Ascending aorta (tissue), 2 donors: ENCODE measurements around the gene TNFSF13. TPM values are rescaled to one million over a fixed set of nuclear protein-coding genes. Genes with fewer than 3 reads are reported as not detected.

Experiments used
- DNase-seq, 2 donors: peaks; one replicate each; pipeline ENCODE4 v3.0.0-alpha.2; 2019; ENCODE audit warnings: low spot score in 2 of 2
- H3K27ac ChIP-seq, 2 donors: fragments of 200-600 bp; sonication (generic); one replicate each; pipeline ENCODE4 v1.5.1; 2016 to 2017; ENCODE audit warnings: mild to moderate bottlenecking in 1 of 2
- H3K27me3 ChIP-seq: fragments of 200-600 bp; sonication (generic); one replicate; pipeline ENCODE4 v1.5.1; 2017
- H3K36me3 ChIP-seq, 2 donors: fragments of 200-600 bp; sonication (generic); one replicate each; pipeline ENCODE4 v1.5.1; 2016
- H3K4me1 ChIP-seq, 2 donors: fragments of 200-600 bp; sonication (generic); one replicate each; pipeline ENCODE4 v1.5.1; 2016 to 2017; ENCODE audit warnings: mild to moderate bottlenecking in 1 of 2
- H3K4me3 ChIP-seq, 2 donors: fragments of 200-600 bp; sonication (generic); one replicate each; pipeline ENCODE4 v1.5.1; 2016 to 2017; ENCODE audit warnings: mild to moderate bottlenecking in 1 of 2
- H3K9me3 ChIP-seq, 2 donors: fragments of 200-600 bp; sonication (generic); one replicate each; pipeline ENCODE4 v1.5.1; 2016
- intact Hi-C: fragments of 100-400 bp; cut with DNase I; formaldehyde crosslinking; loops from one replicate; pipeline ENCODE4 v1.15.1; 2023
- total RNA-seq: library from RNA; depleted of rRNA; stranded (reverse); fragments of >200 nt; gene quantifications from one replicate; pipeline ENCODE4 v1.1.0, GENCODE V29; 2016
- TF ChIP-seq, protein P1 (sequence below), 3 experiments: fragments of 200-600 bp in 2 of 3; fragments of 450-650 bp in 1 of 3; sonication (generic) in 2 of 3; IDR thresholded peaks; one replicate each; pipeline ENCODE4 v1.5.1; 2016 to 2019; ENCODE audit warnings: antibody characterized with exemption in 3 of 3, mild to moderate bottlenecking in 1 of 3, moderate library complexity in 1 of 3

The TNFSF13 gene
- total RNA-seq, 1 donor from 2014 or later, result 17.5 TPM

DNA sequence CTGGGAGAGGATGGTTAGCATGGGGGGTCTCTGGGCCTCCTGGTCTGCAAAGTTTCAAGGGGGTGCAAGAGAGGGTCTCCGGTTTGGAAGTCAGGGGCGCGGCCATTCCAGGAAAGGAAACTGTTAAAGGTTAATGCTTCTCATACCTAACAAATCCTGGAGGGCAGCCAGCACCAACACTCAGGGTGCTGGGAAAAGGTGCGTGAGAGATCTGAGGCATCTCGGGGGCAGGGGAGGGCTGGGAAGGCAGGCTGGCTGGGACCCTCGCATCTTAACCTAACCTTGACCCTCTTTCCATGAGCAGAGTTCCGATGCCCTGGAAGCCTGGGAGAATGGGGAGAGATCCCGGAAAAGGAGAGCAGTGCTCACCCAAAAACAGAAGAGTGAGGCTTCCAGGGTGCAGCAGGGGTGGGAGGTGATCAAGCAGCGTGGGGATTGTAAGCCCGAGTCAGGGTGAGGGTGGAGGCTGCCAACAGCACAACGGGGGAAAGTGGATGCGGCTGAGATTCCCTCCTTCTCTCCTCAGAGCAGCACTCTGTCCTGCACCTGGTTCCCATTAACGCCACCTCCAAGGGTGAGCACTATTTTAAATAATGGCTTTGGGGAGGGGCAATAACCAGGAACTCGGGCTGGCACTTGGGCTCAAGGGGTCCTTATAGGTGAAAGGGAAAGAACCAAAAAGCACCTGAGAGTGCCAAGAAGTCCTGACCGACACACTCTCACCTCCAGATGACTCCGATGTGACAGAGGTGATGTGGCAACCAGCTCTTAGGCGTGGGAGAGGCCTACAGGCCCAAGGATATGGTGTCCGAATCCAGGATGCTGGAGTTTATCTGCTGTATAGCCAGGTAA, 996 bp downstream of the TNFSF13 start:
- Histone ChIP-seq H3K36me3 (peaks cover 14 to 15% of the 10 kb centered on the region in 2 donors), H3K9me3 (no peaks in the 10 kb centered on the region), H3K4me3 (peak overlapping the region; percentile 53 to 92), H3K27me3 (no peaks in the 10 kb centered on the region), H3K4me1 (peaks cover 39 to 54% of the 10 kb centered on the region in 2 donors), H3K27ac (peak overlapping the region; percentile 90 to 97)
- intact Hi-C loops, result loop anchor here (2.0 kb wide), 2 partner anchors 123 to 155 kb away; partner anchors contain the start of gene TMEM256
- DNase-seq, result no peak
- TF ChIP-seq, protein P1, sequence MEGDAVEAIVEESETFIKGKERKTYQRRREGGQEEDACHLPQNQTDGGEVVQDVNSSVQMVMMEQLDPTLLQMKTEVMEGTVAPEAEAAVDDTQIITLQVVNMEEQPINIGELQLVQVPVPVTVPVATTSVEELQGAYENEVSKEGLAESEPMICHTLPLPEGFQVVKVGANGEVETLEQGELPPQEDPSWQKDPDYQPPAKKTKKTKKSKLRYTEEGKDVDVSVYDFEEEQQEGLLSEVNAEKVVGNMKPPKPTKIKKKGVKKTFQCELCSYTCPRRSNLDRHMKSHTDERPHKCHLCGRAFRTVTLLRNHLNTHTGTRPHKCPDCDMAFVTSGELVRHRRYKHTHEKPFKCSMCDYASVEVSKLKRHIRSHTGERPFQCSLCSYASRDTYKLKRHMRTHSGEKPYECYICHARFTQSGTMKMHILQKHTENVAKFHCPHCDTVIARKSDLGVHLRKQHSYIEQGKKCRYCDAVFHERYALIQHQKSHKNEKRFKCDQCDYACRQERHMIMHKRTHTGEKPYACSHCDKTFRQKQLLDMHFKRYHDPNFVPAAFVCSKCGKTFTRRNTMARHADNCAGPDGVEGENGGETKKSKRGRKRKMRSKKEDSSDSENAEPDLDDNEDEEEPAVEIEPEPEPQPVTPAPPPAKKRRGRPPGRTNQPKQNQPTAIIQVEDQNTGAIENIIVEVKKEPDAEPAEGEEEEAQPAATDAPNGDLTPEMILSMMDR (IDR thresholded peaks at IDR 0.05), result no peak

DNA sequence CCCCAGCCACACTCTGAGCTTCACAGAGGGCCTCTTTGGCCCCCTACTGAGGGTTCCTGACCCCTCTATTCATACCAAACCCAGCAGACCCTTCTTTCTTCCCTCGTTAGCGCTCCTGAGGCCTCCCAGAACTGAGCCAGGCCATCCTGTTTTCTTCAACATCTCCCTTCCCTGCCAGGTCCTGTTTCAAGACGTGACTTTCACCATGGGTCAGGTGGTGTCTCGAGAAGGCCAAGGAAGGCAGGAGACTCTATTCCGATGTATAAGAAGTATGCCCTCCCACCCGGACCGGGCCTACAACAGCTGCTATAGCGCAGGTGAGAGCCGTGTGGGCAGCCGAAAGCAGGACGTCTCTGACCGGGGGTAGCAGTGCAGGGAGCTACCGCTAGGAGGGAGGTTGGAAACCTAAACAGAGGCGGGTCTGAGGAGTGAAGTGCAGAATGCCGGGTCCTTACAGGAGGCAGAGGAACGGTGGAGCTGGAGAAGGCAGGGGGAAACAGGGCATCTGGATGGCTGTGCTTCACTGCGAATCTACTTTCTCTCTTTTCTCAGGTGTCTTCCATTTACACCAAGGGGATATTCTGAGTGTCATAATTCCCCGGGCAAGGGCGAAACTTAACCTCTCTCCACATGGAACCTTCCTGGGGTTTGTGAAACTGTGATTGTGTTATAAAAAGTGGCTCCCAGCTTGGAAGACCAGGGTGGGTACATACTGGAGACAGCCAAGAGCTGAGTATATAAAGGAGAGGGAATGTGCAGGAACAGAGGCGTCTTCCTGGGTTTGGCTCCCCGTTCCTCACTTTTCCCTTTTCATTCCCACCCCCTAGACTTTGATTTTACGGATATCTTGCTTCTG, 1.9 kb downstream of the TNFSF13 start:
- Histone ChIP-seq H3K9me3 (no peaks in the 10 kb centered on the region), H3K4me1 (peaks cover 39 to 56% of the 10 kb centered on the region in 2 donors), H3K27ac (peak overlapping the region; percentile 90 to 97), H3K4me3 (peak overlapping the region; percentile 53 to 92), H3K27me3 (no peaks in the 10 kb centered on the region), H3K36me3 (peaks cover 23% of the 10 kb centered on the region in 2 donors)
- intact Hi-C loops, result loop anchor here (1.0 to 2.0 kb wide), 7 partner anchors 11 to 208 kb away; partner anchors contain the start of genes KCTD11, POLR2A, TMEM256 and TNFSF12
- peak in 1 of 2 donors; percentile 80 for DNase-seq
- TF ChIP-seq, protein P1 (IDR thresholded peaks at IDR 0.05), result peak; percentile 45 to 54 (median 46)

DNA sequence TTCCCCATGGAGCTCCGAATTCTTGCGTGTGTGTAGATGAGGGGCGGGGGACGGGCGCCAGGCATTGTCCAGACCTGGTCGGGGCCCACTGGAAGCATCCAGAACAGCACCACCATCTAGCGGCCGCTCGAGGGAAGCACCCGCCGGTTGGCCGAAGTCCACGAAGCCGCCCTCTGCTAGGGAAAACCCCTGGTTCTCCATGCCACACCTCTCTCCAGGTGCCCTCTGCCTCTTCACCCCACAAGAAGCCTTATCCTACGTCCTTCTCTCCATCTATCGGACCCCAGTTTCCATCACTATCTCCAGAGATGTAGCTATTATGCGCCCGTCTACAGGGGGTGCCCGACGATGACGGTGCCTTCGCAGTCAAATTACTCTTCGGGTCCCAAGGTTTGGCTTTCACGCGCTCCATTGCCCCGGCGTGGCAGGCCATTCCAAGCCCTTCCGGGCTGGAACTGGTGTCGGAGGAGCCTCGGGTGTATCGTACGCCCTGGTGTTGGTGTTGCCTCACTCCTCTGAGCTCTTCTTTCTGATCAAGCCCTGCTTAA, 2.6 kb downstream of the TNFSF13 start:
- DNase-seq, result peak; percentile 57 to 94
- intact Hi-C loops, result loop anchor here (1.0 to 2.0 kb wide), 7 partner anchors 11 to 209 kb away; partner anchors contain the start of genes KCTD11, POLR2A, TMEM256 and TNFSF12
- H3K4me3 ChIP-seq, result peak overlapping the region; percentile 67 to 92
- peak overlapping the region; percentile 90 to 97 for H3K27ac ChIP-seq
- peaks cover 39 to 56% of the 10 kb centered on the region in 2 donors for H3K4me1 ChIP-seq
- no peaks in the 10 kb centered on the region for H3K9me3 ChIP-seq
- no peaks in the 10 kb centered on the region for H3K27me3 ChIP-seq
- TF ChIP-seq, protein P1 (IDR thresholded peaks at IDR 0.05), result peak; percentile 84 to 96 (median 84)
- peaks cover 30% of the 10 kb centered on the region in 2 donors for H3K36me3 ChIP-seq

DNA sequence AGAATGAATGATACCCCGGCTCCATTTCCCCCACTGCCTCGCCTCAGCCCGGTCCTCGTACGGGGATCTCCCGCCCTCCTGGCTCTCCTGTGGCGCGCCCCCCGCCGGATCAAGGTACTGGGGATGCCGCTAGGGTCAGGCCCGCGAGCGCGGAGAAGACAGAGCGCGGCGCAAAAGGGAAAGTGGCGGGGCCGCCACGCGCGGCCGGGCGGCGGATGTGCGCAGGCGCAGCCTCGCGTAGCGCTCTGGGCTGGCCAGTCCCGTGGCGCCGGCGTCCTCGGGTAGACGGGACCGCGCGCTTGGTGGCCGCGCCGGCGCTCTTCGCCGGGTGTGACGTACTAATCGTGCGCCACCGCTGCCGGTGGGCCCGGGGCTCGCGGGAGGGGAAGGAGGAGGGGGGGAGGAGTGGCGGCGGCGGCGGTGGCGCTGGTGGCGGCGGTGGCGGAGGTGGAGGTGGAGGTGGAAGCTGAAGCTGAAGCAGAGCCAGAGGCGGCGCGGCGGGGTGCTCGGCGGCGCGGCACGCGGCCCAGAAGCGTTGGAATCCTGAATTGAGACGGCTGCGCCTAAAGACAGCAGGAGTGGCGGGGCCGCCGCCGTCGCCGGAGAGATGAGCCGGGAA, 3.1 kb downstream of the TNFSF13 start, which contains the start of gene SENP3:
Gene SENP3 (plus strand): TSS at position 331 of the 619 bp plus-strand sequence. CDS start 1,158 bp downstream, outside the sequence.
- peaks cover 34 to 36% of the 10 kb centered on the region in 2 donors for H3K36me3 ChIP-seq
- no peaks in the 10 kb centered on the region for H3K27me3 ChIP-seq
- DNase-seq, result peak; percentile 54 to 94
- peaks cover 39 to 56% of the 10 kb centered on the region in 2 donors for H3K4me1 ChIP-seq
- no peaks in the 10 kb centered on the region for H3K9me3 ChIP-seq
- intact Hi-C loops, result loop anchor here (1.0 to 2.0 kb wide), 7 partner anchors 11 to 209 kb away; partner anchors contain the start of genes KCTD11, POLR2A, TMEM256 and TNFSF12
- TF ChIP-seq, protein P1 (IDR thresholded peaks at IDR 0.05), result no peak
- H3K4me3 ChIP-seq, result peak within 1 kb of the TSS; percentile 67 to 92
- H3K27ac ChIP-seq, result peak within 1 kb of the TSS; percentile 90 to 97
